OCI-LY1 (cell line): ENCODE measurements around the gene ARHGAP20.

ENCODE experiments used
- CTCF ChIP-seq: fragments of 200-600 bp; sonication (generic), shearing (Covaris generic); IDR thresholded peaks from 2 replicates; pipeline ENCODE4 v1.5.1; 2017; ENCODE audit warnings: mild to moderate bottlenecking, antibody characterized with exemption, low read length, moderate library complexity, mixed read lengths
- EZH2 ChIP-seq: fragments of 200-600 bp; sonication (generic), shearing (Covaris generic); IDR thresholded peaks from 2 replicates; pipeline ENCODE4 v1.8.0; 2017; ENCODE audit warnings: borderline replicate concordance, mixed run types, mild to moderate bottlenecking, antibody characterized with exemption, low read length, moderate library complexity, mixed read lengths

GRCh38 chr11:110736171-110736553 lies 23.9 kb upstream of the ARHGAP20 start:
- TF ChIP-seq CTCF (no peak), EZH2 (no peak)
